Endometrium (tissue), 2 donors: ENCODE data around the gene PEX3.
"Not testable (repeated sequence)": the region's sequence is repeated elsewhere in the genome, so short reads cannot be mapped to it uniquely, and the experiment has no call there.

Experiments used
- FAIRE-seq: peaks from 2 replicates; lab custom pipeline; 2012; peaks lifted over from hg19 to GRCh38; lab: Jason Lieb, UNC
- donor health status: control.
- donor health status: control.

The PEX3 gene

DNA sequence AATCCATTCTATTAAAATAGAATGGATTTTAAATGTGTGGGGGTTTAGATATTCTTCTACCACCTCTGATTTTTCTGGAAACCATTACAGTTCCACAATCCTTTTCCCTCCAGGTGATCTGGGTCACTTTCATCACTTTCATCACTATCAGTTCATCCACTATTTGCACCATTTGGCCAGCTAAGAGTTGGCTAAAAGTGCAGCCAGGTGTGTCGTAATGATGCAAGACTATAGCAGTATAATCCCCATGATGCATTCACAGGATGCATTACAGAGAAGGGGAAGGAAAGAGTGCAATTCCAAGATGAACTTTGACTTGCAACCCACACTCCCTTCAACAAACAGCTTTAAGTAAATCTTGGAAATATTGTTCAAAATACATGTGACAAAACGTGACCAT, 56.0 kb downstream of the PEX3 start:
- no peak for FAIRE-seq

DNA sequence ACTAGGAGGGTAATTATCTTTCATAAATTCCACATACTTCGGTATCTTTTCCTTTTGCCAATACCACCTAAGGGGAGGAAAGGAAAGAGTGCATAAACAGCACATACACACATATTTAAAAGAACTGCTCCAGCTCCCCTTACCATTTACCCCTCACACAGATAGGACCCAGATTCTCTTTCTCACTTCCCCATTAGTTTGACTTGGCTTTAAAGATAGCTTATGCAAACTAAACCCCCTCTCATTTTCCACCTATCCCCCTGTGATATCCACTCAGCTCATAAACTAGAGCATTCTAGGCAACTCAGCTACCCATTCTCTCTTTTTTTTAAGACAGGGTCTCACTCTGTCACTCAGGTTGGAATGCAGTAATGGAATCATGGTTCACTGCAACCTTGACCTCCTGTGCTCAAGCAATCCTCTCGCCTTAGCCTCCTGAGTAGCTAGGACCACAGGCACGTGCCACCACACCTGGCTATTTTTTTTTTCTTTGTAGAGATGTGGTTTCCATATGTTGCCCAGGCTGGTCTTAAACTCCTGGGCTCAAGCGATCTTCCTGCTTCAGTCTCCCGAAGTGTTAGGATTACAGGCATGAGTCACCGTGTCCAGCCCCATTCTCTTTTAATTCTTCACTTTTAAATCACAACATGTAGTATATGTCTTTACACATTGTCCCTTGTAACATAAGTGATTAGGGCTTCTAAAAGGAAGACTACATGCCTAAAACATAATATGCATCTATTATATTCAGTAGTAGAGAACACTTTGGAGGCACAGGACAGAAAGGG, 56.9 kb downstream of the PEX3 start:
- FAIRE-seq: no peak

DNA sequence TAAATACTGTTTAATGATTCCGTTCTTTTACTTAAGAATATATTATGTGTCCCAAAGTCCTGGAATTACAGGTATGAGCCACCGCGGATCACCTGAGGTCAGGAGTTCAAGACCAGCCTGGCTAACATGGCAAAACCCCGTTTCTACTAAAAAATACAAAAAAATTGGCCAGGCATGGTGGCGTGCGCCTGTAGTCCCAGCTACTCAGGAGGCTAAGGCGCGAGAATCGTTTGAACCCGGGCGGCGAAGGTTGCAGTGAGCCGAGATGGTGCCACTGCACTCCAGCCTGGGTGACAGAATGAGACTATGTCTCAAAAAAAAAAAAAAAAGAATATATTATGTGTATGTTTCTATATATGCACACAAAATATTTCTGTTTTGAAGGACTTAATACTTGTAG, 59.7 kb downstream of the PEX3 start:
- FAIRE-seq: not testable (repeated sequence)

DNA sequence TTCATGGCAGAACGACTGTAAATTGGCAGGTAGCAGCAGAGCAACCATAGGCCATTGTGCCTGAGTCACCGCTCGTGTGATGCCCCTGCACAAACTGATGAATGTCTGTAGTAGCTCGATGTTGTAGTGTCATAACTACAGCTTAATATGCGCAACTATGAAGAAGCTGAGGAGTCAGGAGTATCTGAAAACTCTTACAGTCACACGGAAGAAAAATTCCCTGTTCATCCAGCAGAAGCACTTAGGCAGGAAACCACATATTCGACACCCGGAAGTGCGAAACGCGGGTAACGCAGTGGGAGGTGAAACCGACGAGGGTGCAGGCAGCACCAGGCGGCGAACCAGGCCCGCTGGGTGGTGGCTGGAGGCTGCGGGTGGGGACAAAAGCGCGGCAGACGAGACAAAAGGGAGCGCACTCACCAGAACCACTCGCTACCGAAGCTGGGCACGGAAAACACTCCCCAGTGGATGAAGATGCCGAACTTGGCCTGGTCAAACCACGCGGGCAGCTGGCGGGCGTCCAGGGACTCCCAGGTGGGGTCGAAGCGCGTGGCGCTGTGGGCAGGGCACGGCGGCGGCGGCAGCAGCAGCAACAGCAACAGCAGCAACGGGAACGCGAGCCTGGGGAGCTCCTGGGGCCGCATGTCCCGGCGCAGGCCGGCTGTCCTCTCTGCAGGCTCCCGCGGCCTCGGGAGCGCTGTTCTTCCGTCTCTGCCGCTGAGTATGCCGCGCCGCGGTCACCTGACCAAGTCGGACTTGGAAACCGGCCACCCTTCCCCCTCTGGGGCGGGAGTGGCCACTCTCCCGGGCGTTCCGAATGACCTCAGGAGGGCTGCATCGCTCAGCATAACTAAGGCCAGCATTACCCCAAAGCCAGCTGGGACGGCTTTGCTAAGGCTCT, 60.6 kb downstream of the PEX3 start, which contains the start of gene FUCA2:
Gene FUCA2 (minus strand): TSS at position 730 of the 901 bp plus-strand sequence. CDS start 86 bp downstream, at position 644.
- FAIRE-seq: no peak

DNA sequence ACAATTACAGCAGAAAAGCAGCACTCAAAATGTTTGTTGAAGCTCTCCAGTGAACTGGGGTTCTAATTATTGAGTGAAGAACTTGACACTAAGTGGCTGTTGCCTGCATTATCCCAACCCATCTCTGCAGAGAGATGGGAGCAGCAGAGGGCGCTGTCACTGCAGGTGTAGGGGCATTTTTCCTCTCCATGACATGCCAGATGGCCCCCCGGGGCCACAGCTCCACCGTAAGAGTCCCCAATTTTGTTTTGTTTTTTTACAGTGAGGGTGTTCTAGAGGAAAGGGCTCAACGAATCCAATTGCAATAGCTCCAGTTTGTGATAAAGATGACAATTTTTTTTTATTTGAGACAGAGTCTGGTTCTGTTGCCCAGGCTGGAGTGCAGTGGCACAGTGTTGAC, 62.8 kb downstream of the PEX3 start:
- no peak for FAIRE-seq

DNA sequence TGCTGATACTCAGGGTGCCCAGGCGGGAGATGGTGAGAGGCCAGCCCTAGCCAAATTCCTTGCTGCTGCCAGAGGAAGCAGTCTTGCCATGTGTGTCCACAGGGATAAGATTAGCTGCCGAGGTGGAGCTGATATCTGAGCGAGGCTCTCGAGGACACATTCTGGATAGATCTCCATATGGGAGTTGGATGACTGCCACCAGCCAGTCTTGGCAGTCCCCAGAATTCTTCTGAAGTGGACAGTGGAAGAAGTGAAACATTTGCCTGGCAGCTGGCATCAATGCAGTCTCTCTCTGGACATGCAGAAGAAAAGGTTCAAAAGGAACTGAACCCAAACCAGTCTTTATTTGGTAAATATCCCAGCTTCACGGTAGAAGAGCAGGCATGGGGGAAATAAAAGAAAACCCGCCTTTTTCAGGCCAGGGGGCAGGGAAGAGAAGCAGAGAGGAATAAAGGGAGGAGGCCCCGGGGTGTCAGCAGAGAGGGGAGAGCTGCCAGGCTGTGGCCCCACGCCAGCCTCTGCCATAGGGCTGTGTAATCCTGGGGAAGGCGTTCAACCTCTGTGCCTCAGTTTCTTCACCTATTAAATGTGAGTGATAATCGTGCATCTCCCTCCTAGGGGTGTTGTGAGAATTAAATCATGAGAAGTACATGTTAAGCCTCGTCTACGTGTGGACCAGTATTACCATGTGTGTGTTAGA, 64.6 kb downstream of the PEX3 start:
- no peak for FAIRE-seq

DNA sequence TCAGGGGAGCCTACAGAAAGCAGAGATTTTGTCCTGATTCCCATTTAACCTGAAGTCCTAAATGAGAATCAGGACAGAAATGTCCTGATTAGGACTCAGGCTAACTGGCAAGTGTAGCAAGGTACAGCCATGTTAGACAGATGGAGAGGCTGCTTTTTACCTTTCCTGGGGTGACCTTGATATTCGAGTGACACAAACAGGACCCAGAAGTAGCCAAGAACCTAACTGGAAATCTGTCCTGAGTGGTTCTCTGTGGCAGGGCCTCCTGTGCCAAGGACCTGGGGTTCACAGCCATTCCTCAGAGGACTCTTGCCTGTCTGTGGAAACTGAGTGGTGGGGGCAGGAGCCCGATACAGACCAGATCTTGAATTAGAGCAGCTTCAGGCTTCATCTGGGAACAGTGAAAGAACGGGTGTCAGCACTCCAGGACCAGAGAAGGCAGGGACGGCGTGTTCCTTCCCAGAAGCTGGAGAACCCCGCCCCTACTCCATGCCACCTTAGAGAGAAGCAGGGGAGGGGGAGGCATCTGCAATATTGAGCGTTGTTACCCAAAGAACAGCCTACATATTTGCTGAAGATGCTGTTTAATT, 65.3 kb downstream of the PEX3 start:
- FAIRE-seq: no peak

DNA sequence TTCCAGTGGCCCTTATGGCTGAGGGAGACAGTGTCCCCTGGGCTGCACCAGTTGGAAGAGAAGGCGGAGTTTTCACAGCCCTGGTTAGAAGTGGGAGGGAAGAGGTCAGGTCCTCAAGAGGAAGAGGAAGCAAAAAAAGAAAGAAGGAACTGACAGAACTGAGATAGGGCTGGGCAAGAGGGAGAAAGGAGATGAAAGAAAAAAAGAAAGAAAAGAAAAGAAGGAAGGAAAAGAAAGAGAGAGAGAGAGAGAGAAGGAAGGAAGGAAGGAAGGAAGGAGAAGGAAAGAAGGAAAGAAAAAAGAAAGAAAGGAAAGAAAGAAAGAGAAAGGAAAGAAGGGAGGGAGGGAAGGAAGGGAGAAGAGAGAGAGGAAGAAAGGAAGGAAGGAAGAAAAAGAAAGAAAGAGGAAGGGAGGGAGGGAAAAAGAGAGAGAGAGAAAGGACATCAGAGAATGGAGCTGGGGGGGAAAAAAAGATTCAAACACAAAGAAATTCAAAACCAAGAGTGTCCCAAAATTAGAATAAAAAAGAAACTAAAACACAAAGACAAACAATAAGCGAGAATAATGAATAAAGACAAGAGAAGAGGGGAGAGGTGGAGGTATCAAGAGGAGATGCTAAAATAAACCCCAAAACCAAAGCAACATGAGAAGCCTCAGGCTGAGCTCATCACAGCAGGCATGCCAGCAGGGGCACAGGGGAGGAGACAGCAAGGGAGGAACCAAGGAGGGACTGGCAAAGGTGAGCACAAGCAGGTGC, 66.3 kb downstream of the PEX3 start:
- FAIRE-seq: no peak

DNA sequence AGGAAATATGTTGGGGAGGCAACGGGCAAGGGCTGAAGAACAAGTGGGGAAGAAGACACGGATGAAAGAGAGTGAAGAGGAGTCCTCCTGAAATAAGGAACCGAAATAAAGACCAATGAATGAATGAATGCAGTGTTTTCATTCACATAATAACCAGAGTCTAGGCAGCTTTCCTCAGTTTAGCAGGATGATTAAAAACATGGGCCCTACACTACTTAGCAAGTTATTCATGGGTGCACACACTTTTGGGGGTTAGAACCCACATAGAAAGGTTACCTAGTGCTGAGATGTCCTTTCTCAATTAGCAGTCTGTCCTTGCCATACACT, 66.8 kb downstream of the PEX3 start:
- no peak for FAIRE-seq

DNA sequence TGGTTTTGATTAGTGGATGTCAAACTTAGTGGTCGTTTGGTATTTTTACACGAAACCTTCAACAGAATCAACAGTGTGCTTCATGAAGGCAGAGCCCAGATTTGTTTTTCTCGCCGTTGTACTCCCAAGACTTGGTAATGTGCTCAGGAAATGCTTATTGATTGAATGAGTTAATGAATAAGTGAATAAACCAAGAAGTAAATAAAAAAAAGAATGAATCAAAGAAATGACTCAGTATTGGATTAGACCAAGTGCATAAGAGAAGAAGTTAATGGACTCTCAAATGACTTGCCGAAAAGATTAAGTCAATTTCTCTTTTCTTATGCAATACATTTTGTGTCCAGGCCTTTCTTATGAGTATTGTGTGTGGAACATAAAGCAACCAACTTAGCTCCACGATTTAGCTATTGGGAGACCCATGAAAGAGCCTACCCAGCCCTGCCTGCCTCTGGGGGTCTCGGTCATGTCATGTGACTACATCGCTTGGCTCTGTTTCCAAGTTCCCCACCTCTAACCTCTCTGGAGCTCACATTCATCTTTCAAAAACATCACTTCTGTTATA, 71.5 kb downstream of the PEX3 start:
- FAIRE-seq: no peak

DNA sequence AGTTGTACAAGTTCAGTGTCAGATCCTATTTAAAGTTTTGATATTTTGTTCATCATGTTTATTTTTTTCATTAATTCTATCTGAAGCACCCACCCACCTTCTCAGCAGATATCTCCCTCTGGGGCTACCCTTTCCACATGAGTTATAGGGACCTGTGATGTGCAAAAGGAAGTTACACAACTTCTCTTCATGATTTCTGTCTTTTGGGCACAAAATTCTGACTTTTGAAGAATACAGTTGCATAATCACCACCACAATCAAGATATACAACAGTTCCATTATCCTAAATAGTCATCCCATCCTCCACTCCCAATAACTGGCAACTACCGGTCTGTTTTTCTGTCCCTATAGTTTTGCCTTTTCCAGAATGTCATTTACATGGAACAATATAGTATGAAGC, 74.8 kb downstream of the PEX3 start:
- no peak for FAIRE-seq

DNA sequence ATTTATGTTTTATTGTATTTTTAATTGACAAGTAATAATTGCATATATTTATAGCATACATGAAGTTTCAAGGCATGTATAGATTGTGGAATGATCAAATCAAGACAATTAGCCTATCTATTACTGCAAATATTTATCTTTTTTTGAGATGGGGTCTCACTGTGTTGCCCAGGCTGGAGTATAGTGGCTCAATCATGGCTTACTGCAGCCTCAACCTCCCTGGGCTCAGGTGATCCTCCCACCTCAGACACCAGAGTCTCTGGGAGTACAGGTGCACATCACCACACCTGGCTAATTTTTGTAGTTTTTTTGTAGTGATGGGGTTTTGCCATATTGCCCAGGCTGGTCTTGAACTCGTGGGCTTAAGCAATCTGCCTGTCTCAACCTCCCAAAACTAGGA, 77.1 kb downstream of the PEX3 start:
- FAIRE-seq: no peak

DNA sequence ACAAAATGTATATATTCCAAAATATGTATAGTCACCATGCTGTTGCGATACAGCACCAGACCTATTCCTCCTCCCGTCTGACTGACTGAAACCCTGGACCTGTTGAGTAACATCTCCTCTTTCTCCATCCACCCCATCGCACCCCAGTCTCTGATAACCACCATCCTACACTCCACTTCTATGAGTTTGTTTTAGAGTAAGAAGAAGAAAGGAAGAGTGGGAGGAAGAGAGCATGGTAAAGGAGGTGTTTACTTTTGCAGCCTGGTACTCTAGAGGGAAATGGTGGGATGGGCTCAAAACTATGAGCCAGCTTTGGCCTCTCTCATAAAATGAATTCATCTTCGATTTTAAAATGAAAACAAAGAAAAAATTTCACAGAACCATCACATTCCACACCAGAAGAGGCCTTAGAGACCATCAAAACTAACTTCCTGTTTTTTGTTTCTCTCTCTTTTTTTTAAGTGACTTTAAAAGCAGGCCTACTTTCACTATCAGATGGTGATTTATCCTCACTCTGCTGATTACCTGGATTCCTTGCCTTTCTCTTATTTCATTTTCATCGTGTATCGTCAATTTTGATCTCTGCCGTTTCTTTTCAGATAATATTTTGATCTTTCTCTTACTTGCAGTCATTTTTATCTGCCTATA, 77.7 kb downstream of the PEX3 start:
- FAIRE-seq: no peak

DNA sequence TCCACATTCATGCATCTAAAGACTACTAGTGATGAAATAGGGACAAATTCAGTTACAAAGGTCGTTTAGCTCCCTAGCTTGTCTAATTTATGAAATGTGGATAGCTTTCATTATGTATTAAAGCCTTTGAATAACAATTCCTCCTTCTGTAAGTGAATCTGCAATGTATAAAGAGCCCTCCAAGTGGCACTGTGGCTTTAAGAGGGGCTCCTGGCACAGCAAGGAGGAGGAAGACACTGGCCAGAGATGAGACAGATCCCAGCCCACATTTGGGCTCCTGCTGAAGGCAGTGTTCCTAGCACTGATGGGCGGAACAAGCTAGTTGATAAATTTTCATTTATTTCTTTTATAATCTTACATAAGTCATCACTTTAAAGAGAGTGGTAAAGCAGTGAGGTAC, 78.5 kb downstream of the PEX3 start:
- FAIRE-seq: no peak

DNA sequence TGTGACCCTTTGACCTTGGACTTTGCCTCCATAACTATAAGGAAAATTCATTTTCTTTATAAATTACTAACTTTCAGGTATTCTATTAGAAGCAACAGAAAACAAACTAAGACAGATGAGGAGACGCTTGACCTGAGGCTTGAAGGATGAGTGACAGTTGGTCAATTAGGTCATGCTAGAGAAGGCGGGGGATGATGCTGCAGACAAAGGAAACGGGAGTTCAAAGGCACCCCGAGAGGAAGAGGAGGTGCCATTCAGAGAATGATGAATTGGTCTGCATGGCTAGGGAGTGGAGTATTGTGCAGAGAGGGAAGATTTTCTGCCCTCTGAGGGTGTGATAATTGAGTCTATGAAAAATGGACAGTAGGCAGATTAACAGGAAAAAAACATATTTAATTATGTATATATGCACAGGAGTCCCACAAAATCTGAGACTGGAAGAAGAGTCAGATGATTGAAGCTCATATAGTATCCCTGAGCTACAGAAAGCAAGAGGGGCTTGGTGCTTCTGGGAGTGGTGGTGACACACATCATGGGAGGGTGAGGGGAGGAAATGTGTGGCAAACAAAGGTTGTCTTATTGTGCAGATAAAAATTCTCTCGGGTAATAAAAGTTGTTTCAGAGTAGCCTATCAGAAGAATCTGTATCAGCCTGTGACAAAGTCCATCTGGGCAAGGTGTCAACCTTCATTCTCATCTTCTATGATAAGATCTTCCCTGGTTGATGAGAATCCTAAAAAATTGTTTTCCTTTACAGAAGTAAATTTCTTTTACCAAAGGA, 81.3 kb downstream of the PEX3 start:
- FAIRE-seq: no peak

DNA sequence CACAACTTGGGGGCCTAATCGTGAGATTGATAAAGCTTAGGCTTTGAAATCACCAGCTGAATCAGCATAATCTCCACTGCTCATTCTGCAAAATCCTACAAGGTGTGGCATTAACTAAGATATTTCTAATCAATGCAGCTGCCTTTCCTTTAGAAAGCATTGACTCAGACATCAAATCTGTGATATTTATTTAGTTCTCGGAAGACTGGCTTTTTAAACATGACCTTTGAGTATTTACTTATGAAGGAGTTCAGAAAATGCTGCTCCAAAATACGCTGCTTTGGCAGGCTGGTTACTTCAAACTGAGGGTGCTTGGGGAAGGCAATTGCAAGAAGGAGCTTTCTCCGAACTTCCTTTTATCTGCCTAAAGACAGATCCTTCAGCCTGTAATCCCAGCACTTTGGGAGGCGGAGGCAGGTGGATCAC, 84.6 kb downstream of the PEX3 start:
- FAIRE-seq: no peak

DNA sequence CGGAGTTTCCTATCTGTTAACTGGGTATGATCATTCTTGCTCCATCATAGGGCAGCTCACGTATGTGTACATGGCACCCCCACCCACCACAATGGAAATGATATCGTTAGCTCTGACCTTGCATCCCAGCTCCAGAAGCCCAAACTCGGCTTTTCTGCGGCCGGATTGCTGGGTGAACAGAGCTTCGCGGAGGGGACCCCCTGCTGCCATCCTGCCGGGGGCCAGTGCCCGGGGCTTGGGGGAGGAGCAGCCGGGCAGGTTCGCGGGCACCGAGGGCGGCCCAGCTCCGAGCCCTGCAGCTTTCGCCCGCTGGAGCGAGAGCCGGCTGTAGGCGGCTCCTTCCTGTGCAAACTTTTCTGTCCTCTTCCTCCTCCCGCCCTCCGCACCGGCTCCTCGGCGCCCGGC, 85.9 kb downstream of the PEX3 start:
- no peak for FAIRE-seq

DNA sequence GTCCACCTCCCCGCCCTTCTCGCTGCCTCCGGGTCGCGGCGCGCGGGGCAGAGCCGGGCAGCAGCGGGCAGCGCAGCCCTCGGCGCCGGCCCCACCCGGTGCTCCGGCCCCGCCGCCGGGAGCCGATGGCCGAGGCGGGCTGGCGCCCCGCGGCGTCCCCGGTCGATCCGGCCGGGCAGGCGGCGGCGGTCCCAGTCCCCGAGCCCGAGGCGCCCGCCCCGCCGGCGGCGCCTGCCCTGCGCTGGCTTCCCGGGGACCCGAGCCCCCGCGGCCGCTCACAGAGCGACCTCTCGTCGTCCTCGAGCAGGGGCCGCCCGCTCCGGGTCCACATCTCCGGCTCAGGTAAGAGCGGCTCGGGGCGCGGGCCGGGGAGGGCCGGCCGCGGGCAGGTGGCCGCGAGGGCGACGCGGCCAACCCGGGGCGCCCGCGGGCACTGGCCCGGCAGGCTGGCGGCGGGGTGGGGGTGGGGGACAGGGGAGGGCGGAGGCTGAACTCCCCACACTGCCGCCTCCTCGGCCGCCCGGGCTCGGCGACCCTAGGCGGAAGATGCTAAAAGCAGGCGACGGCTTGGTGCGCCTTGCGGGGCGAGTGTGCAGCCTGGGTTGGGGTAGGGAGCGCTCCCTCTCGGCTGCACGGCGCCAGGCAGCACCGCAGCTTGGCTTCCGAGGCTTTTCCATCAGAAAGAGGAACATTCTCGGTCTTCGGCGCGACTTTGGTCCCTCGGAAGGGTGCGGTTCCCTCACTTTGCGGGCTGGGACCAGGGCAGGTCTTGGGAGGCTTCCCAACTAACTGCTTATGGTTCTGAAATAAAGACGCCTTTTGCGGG, 86.5 kb downstream of the PEX3 start:
- FAIRE-seq: no peak

DNA sequence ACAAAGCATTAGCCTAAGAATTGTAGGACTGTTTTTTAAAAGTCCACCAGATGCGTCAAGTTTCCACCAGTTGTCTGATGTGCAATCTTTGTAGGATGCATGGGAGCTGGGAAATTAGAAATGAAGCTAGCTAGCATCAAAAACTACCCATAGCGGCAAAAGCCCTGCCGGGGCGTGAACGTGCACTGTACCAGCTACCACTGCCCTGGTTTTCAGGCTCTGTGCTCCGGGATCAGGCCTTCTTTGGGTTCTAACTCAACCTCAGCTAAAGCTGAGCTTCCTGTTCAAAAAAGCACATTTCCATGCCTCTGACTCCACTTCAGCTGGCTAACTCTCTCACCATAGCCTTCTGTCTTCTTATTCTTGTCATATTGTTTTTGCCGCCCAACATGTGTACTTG, 87.8 kb downstream of the PEX3 start:
- no peak for FAIRE-seq
